Panc1 (cell line): ENCODE data around the gene CHRNA7.

Source experiments
- SIN3A ChIP-seq: IDR thresholded peaks from 2 replicates; pipeline ENCODE4 v1.6.1; 2012; ENCODE audit warnings: low read depth, mild to moderate bottlenecking, low read length, moderate library complexity, borderline replicate concordance; ENCODE audit not compliant: insufficient read depth
- TF ChIP-seq, protein P1 (sequence below): fragments of 450-650 bp; IDR thresholded peaks from 2 replicates; pipeline ENCODE4 v1.5.1; 2017; ENCODE audit warnings: mild to moderate bottlenecking

DNA sequence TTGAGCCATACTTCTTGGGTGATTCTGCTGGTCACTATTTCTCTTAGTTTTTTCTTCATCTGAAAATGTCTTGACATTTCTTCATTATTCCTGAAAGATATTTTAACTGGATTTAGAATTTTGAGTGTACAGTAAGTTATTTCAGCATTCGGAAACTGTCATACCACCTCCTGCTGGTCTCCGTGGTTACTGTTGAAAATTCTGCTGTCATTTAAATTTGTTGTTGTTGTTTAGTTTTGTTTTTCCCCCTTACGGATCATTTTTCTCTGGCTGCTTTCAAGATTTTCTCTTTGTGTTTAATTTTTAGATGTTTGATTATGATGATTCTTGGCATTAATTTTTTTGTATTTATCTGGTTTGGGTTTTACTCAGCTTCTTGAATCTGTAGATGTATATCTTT lies 100.5 kb downstream of the CHRNA7 start:
- TF ChIP-seq, protein P1, sequence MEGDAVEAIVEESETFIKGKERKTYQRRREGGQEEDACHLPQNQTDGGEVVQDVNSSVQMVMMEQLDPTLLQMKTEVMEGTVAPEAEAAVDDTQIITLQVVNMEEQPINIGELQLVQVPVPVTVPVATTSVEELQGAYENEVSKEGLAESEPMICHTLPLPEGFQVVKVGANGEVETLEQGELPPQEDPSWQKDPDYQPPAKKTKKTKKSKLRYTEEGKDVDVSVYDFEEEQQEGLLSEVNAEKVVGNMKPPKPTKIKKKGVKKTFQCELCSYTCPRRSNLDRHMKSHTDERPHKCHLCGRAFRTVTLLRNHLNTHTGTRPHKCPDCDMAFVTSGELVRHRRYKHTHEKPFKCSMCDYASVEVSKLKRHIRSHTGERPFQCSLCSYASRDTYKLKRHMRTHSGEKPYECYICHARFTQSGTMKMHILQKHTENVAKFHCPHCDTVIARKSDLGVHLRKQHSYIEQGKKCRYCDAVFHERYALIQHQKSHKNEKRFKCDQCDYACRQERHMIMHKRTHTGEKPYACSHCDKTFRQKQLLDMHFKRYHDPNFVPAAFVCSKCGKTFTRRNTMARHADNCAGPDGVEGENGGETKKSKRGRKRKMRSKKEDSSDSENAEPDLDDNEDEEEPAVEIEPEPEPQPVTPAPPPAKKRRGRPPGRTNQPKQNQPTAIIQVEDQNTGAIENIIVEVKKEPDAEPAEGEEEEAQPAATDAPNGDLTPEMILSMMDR: peak; percentile 6; the same call in 1 of the 2 replicates
- TF ChIP-seq SIN3A: no peak
